C4-2B (cell line): ENCODE data around the gene HERC2.
"Not testable (repeated sequence)": the region's sequence is repeated elsewhere in the genome, so short reads cannot be mapped to it uniquely, and the experiment has no call there.

Source experiments
- H3K27ac ChIP-seq: fragments of 450-650 bp; 2 replicates; pipeline ENCODE4 v1.5.1; 2017
- CTCF ChIP-seq: fragments of 450-650 bp; conservative IDR thresholded peaks from 2 replicates; pipeline ENCODE4 v1.5.1; 2017; ENCODE audit warnings: mild to moderate bottlenecking
- ZFX ChIP-seq: fragments of 450-650 bp; IDR thresholded peaks from 2 replicates; pipeline ENCODE4 v1.6.1; 2017

Gene HERC2

GRCh38 chr15:28179270-28179669 is 142.7 kb downstream of the HERC2 start:
- no peak for TF ChIP-seq ZFX
- no peak for TF ChIP-seq CTCF
- no peak overlapping the region for H3K27ac ChIP-seq

GRCh38 chr15:28178727-28179126 is 143.3 kb downstream of the HERC2 start:
- TF ChIP-seq CTCF (no peak), ZFX (no peak)
- no peak overlapping the region for H3K27ac ChIP-seq

- no peak overlapping the region for H3K27ac ChIP-seq
- TF ChIP-seq CTCF (no peak), ZFX (no peak)
These were observed 143.7 kb downstream of the HERC2 start for GRCh38 chr15:28178290-28178689.

GRCh38 chr15:28169366-28169765 is 152.6 kb downstream of the HERC2 start:
- TF ChIP-seq ZFX (no peak), CTCF (no peak)

GRCh38 chr15:28168405-28169121 is 153.4 kb downstream of the HERC2 start:
- not testable (repeated sequence) for H3K27ac ChIP-seq

More at GRCh38 chr15:28169366-28169765, 152.6 kb downstream of the HERC2 start:
- no peak overlapping the region for H3K27ac ChIP-seq

GRCh38 chr15:28167042-28167441 is 154.9 kb downstream of the HERC2 start:
- TF ChIP-seq ZFX: no peak
- H3K27ac ChIP-seq: no peak overlapping the region

- no peak for TF ChIP-seq CTCF
- no peak for TF ChIP-seq ZFX
- no peak overlapping the region for H3K27ac ChIP-seq
These were observed 156.2 kb downstream of the HERC2 start for GRCh38 chr15:28165791-28166190.

- no peak overlapping the region for H3K27ac ChIP-seq
- TF ChIP-seq CTCF (no peak), ZFX (no peak)
These were observed 157.1 kb downstream of the HERC2 start for GRCh38 chr15:28164876-28165275.
